ENCODE measurements around the gene RERE.

DNA sequence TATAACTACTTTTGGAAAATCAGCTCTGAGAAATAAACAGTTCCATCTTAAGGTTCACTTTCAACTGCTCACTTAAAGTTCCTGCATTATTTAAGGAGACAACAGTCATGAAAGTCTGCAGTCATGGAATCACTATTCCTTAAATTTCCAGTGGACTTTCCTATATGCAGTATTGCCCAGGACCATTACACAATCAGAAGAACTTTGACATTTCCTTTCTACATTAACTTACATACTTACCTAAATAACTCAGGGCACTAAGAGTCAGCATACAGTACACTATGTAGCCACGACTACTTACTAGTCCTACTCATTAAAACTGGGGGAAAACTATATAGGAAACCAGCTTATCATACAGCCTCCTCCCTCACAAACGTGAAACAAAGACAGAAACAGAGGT is 279.4 kb downstream of the RERE start:
- TF ChIP-seq, protein P1, sequence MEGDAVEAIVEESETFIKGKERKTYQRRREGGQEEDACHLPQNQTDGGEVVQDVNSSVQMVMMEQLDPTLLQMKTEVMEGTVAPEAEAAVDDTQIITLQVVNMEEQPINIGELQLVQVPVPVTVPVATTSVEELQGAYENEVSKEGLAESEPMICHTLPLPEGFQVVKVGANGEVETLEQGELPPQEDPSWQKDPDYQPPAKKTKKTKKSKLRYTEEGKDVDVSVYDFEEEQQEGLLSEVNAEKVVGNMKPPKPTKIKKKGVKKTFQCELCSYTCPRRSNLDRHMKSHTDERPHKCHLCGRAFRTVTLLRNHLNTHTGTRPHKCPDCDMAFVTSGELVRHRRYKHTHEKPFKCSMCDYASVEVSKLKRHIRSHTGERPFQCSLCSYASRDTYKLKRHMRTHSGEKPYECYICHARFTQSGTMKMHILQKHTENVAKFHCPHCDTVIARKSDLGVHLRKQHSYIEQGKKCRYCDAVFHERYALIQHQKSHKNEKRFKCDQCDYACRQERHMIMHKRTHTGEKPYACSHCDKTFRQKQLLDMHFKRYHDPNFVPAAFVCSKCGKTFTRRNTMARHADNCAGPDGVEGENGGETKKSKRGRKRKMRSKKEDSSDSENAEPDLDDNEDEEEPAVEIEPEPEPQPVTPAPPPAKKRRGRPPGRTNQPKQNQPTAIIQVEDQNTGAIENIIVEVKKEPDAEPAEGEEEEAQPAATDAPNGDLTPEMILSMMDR (IDR thresholded peaks at IDR 0.05): no peak
- no peak for TF ChIP-seq POLR2A (IDR thresholded peaks at IDR 0.05)

Measured in body of pancreas (tissue), 4 donors.